Endothelial cell of umbilical vein (primary cell): ENCODE results near the gene FRMD4A. TPM values are rescaled to one million over a fixed set of nuclear protein-coding genes. Genes with fewer than 3 reads are reported as not detected.

Source experiments
- BruUV-seq: library from RNA; stranded (reverse); fragments of 400-500 nt; replicated peaks from 2 replicates; lab custom pipeline; 2021; lab: Mats Ljungman, UMichigan
- CTCF ChIA-PET: fragments of 300-600, 350-600 bp; sonication (Branson Sonifier 250); formaldehyde crosslinking; loops from one replicate; lab custom pipeline; 2021; ENCODE audit warnings: antibody characterized with exemption, inconsistent platforms; lab: Charles Lee
- POLR2A ChIA-PET: fragments of 300-600, 350-600 bp; sonication (Branson Sonifier 250); formaldehyde crosslinking; loops from one replicate; lab custom pipeline; 2021; ENCODE audit warnings: antibody characterized with exemption, inconsistent platforms; lab: Charles Lee
- DNase-seq: peaks from one replicate; pipeline ENCODE4 v3.0.0-alpha.2; 2011; ENCODE audit warnings: low read depth, low spot score
- FAIRE-seq: peaks from 2 replicates; lab custom pipeline; 2011; peaks lifted over from hg19 to GRCh38; lab: Jason Lieb, UNC
- H2AFZ ChIP-seq: 2 replicates; pipeline ENCODE4 v1.6.0; 2012; ENCODE audit warnings: low read depth, low read length, control low read depth, inconsistent platforms
- H3K27ac ChIP-seq: 2 replicates; pipeline ENCODE4 v1.5.1; 2011; ENCODE audit warnings: low read depth, mild to moderate bottlenecking, control low read depth, low read length, moderate library complexity; ENCODE audit not compliant: insufficient read depth
- H3K27me3 ChIP-seq, 2 experiments: 2 replicates each; pipeline versions ENCODE4 v1.6.0 to v1.6.1; 2011; ENCODE audit warnings: low read length in 2 of 2, mixed read lengths in 1 of 2; ENCODE audit not compliant: control insufficient read depth in 2 of 2, insufficient read depth in 2 of 2
- H3K36me3 ChIP-seq, 2 experiments: 2 replicates in 1 of 2; 3 replicates in 1 of 2; pipeline ENCODE4 v1.5.1; 2011; ENCODE audit warnings: low read length in 2 of 2, mild to moderate bottlenecking in 1 of 2, moderate library complexity in 1 of 2; ENCODE audit not compliant: control insufficient read depth in 2 of 2, insufficient read depth in 2 of 2; ENCODE audit errors: extremely low read depth in 1 of 2
- H3K4me1 ChIP-seq: 3 replicates; pipeline ENCODE4 v1.5.1; 2011; ENCODE audit warnings: mild to moderate bottlenecking, low read length; ENCODE audit not compliant: control insufficient read depth, insufficient read depth; ENCODE audit errors: extremely low read depth
- H3K4me2 ChIP-seq: 2 replicates; pipeline ENCODE4 v1.6.1; 2011; ENCODE audit warnings: low read length, control low read depth, mixed read lengths; ENCODE audit not compliant: insufficient read depth
- H3K4me3 ChIP-seq, 3 experiments: fragments of 200-600 bp in 1 of 3; sonication (generic), shearing (Covaris generic) in 1 of 3; replicated peaks in 1 of 3; 2 replicates each; pipeline ENCODE4 v1.5.1; 2011 to 2016; ENCODE audit warnings: control low read depth in 3 of 3, low read length in 3 of 3, mild to moderate bottlenecking in 2 of 3, inconsistent platforms in 1 of 3, low read depth in 1 of 3, moderate library complexity in 1 of 3; ENCODE audit not compliant: insufficient read depth in 1 of 3
- H3K79me2 ChIP-seq: 2 replicates; pipeline ENCODE4 v1.6.0; 2012; ENCODE audit warnings: low read length, inconsistent platforms; ENCODE audit not compliant: control insufficient read depth, insufficient read depth
- H3K9ac ChIP-seq: replicated peaks from 2 replicates; pipeline ENCODE3; 2011; ENCODE audit warnings: low read length, control low read depth; ENCODE audit not compliant: insufficient read depth; ENCODE audit errors: extremely low read depth
- H3K9me1 ChIP-seq: replicated peaks from 3 replicates; pipeline ENCODE4 v1.6.0; 2011; ENCODE audit warnings: mild to moderate bottlenecking, low read length; ENCODE audit not compliant: control insufficient read depth, insufficient read depth; ENCODE audit errors: extremely low read depth
- H3K9me3 ChIP-seq: replicated peaks from 2 replicates; pipeline ENCODE4 v1.5.1; 2012; ENCODE audit warnings: low read length, inconsistent platforms; ENCODE audit not compliant: control insufficient read depth, insufficient read depth
- H4K20me1 ChIP-seq: replicated peaks from 2 replicates; pipeline ENCODE3; 2011; ENCODE audit warnings: mild to moderate bottlenecking, low read length; ENCODE audit not compliant: control insufficient read depth, insufficient read depth; ENCODE audit errors: extremely low read depth
- CTCF ChIP-seq, 2 donors: IDR thresholded peaks; 1 replicate in 1 of 2; 2 replicates in 1 of 2; pipeline ENCODE4 v1.5.1; 2011; ENCODE audit warnings: low read length in 2 of 2, mild to moderate bottlenecking in 2 of 2, moderate library complexity in 2 of 2, control low read depth in 1 of 2, inconsistent platforms in 1 of 2, low read depth in 1 of 2; ENCODE audit not compliant: insufficient read depth in 1 of 2; ENCODE audit errors: extremely low read depth in 1 of 2
- EZH2 ChIP-seq: IDR thresholded peaks from 2 replicates; pipeline ENCODE4 v1.6.1; 2012; ENCODE audit warnings: borderline replicate concordance, low read depth, mild to moderate bottlenecking, moderate library complexity, low read length, inconsistent platforms; ENCODE audit not compliant: severe bottlenecking
- FOS ChIP-seq: IDR thresholded peaks from 2 replicates; pipeline ENCODE4 v1.6.1; 2011; ENCODE audit warnings: mild to moderate bottlenecking, low read length, moderate library complexity, borderline replicate concordance; ENCODE audit not compliant: insufficient read depth
- GATA2 ChIP-seq: IDR thresholded peaks from 2 replicates; pipeline ENCODE4 v1.7.0; 2011; ENCODE audit warnings: low read depth, mild to moderate bottlenecking, moderate library complexity, mixed read lengths, low read length; ENCODE audit not compliant: insufficient read length, insufficient read depth
- JUN ChIP-seq: IDR thresholded peaks from 2 replicates; pipeline ENCODE4 v1.6.1; 2011; ENCODE audit warnings: borderline replicate concordance, low read depth; ENCODE audit not compliant: insufficient read length, insufficient read depth
- MAX ChIP-seq: IDR thresholded peaks from 2 replicates; pipeline ENCODE4 v1.6.1; 2011; ENCODE audit not compliant: insufficient read depth, insufficient read length
- MYC ChIP-seq: IDR thresholded peaks from one replicate; pipeline ENCODE4 v1.6.1; 2011; ENCODE audit warnings: mild to moderate bottlenecking, low read depth, low read length
- POLR2A ChIP-seq: IDR thresholded peaks from 2 replicates; pipeline ENCODE4 v1.6.1; 2012; ENCODE audit warnings: low read depth, mild to moderate bottlenecking, control low read depth, low read length
- POLR2AphosphoS5 ChIP-seq: IDR thresholded peaks from 2 replicates; pipeline ENCODE4 v1.6.1; 2012; ENCODE audit warnings: low read depth, mild to moderate bottlenecking, control low read depth, low read length, moderate library complexity; ENCODE audit not compliant: insufficient read depth
- dilution Hi-C: fragments of 300-500 bp; cut with MboI; formaldehyde crosslinking; loops from one replicate; pipeline ENCODE4 v1.15.0; 2019; ENCODE audit warnings: low sequenced_read_pairs; ENCODE audit not compliant: extremely low pct_ligation_motif_present
- intact Hi-C: fragments of 100-400 bp; cut with micrococcal nuclease; formaldehyde crosslinking; loops from one replicate; pipeline ENCODE4 v1.10.0; 2022
- polyA plus RNA-seq, 4 experiments: library from polyadenylated mRNA; depleted of rRNA in 3 of 4; stranded (reverse) in 3 of 4; unstranded in 1 of 4; fragments of >200 nt; gene quantifications; 2 replicates each; pipeline versions ENCODE4 v1.2.1 to v1.2.3, GENCODE V29; 2011 to 2012; ENCODE audit warnings: missing spikeins in 1 of 4
- total RNA-seq: library from RNA; stranded (reverse); gene quantifications from 2 replicates; pipeline ENCODE4 v1.2.3, GENCODE V29; 2021

The FRMD4A gene
- total and polyA plus RNA-seq, 2 donors (not counting 3 experiments of a cell fraction or from before 2014, with no cell fraction given), result 123 to 148 TPM

- no peaks in the 10 kb centered on the region for H4K20me1 ChIP-seq
- H3K9me1 ChIP-seq, result no peaks in the 10 kb centered on the region
- peaks cover 86% of the 10 kb centered on the region for H3K79me2 ChIP-seq
- H3K4me3 ChIP-seq, result no peak overlapping the region
- no peaks in the 10 kb centered on the region for H3K9me3 ChIP-seq
- H3K4me1 ChIP-seq, result peaks cover 45% of the 10 kb centered on the region
- no peak overlapping the region for H3K27ac ChIP-seq
- DNase-seq (no peak), FAIRE-seq (no peak)
- POLR2A ChIA-PET, result no interaction called here
- no TSS peak for BruUV-seq
- H2AFZ ChIP-seq, result no peak overlapping the region
- dilution Hi-C loops (no loop called here), intact Hi-C loops (loop anchor here (2.0 kb wide), 1 partner anchor 81 kb away; no protein-coding TSS in a partner anchor)
- no peak overlapping the region for H3K9ac ChIP-seq
- H3K27me3 ChIP-seq, result no peaks in the 10 kb centered on the region
- CTCF ChIA-PET, result interaction anchor here (0.9 to 1.1 kb wide), 2 partner anchors 20 to 205 kb away, joined by 3 read pairs; no protein-coding TSS in a partner anchor
- H3K36me3 ChIP-seq, result peaks cover 5 to 6% of the 10 kb centered on the region in 2 experiments
- no peak overlapping the region for H3K4me2 ChIP-seq
- TF ChIP-seq MYC, result no peak
- TF ChIP-seq POLR2AphosphoS5, result no peak
- TF ChIP-seq EZH2, result no peak
- no peak for TF ChIP-seq MAX
- no peak for TF ChIP-seq FOS
Observed at GRCh38 chr10:13867822-13868221, 462.9 kb downstream of the FRMD4A start.

- Histone ChIP-seq H3K9ac (peak overlapping the region; percentile 67), H3K4me2 (peak overlapping the region; percentile 54), H3K79me2 (peaks cover 86% of the 10 kb centered on the region), H3K4me1 (peaks cover 64% of the 10 kb centered on the region), H3K36me3 (peaks cover 0 to 5% of the 10 kb centered on the region in 2 experiments), H3K27me3 (no peaks in the 10 kb centered on the region), H3K27ac (peak overlapping the region; percentile 96), H3K9me1 (no peaks in the 10 kb centered on the region), H3K4me3 (peak overlapping the region in 1 of 3 experiments; percentile 37), H4K20me1 (no peaks in the 10 kb centered on the region), H3K9me3 (no peaks in the 10 kb centered on the region), H2AFZ (no peak overlapping the region)
- intact Hi-C loops, result loop anchor here (1.0 to 2.0 kb wide), 3 partner anchors 16 to 79 kb away; no protein-coding TSS in a partner anchor
- BruUV-seq, result TSS peak; percentile 90
- POLR2A ChIA-PET, result interaction anchor here (1.2 kb wide), 1 partner anchor 16 kb away, joined by 3 read pairs; no protein-coding TSS in a partner anchor
- CTCF ChIA-PET, result interaction anchor here (0.6 to 2.0 kb wide), 4 partner anchors 16 to 228 kb away, joined by 3 to 7 read pairs (median 5); no protein-coding TSS in a partner anchor
- dilution Hi-C loops, result no loop called here
- TF ChIP-seq GATA2 (peak; percentile 72), POLR2A (no peak), POLR2AphosphoS5 (peak; percentile 87), EZH2 (no peak), JUN (peak; percentile 92), CTCF (IDR thresholded peaks at IDR 0.05; ENCODE audit: extremely low read depth in 1 of 2, insufficient read depth in 1 of 2, low read depth in 1 of 2, low read length in 2 of 2) (no peak), MAX (peak; percentile 4), MYC (peak; percentile 64), FOS (peak; percentile 97)
- DNase-seq (peak; percentile 89), FAIRE-seq (peak; percentile 99)
Observed at GRCh38 chr10:13865758-13866491, 464.8 kb downstream of the FRMD4A start.
